Natural killer cell (primary cell): Measurements from ENCODE around the gene DCST1. TPM values are rescaled to one million over a fixed set of nuclear protein-coding genes. Genes with fewer than 3 reads are reported as not detected.

Experiments
- ATAC-seq, 3 donors: fragments of 150-1000 bp in 2 of 3; fragments of 200-7000 bp in 1 of 3; cut with Tn5 transposase; 1 replicate in 1 of 3; 2 replicates in 2 of 3; pipeline ENCODE4 v1.10.0; 2021; ENCODE audit warnings: mild to moderate bottlenecking in 2 of 3, moderate library complexity in 2 of 3
- DNase-seq, 2 donors: peaks; one replicate each; pipeline versions ENCODE4 v3.0.0 to v3.0.0-alpha.2; 2013 to 2021; ENCODE audit warnings: mixed read lengths in 1 of 2
- H3K27ac ChIP-seq: one replicate; pipeline ENCODE4 v1.5.1; 2013; ENCODE audit warnings: mild to moderate bottlenecking, low read length
- H3K27me3 ChIP-seq: one replicate; pipeline ENCODE4 v1.6.1; 2013; ENCODE audit warnings: low read length; ENCODE audit not compliant: control insufficient read depth, insufficient read depth
- H3K36me3 ChIP-seq: one replicate; pipeline ENCODE4 v1.6.1; 2013; ENCODE audit warnings: low read length; ENCODE audit not compliant: control insufficient read depth, insufficient read depth
- H3K4me1 ChIP-seq: one replicate; pipeline ENCODE4 v1.6.1; 2013; ENCODE audit warnings: low read length; ENCODE audit not compliant: control insufficient read depth, insufficient read depth
- H3K4me3 ChIP-seq: one replicate; pipeline ENCODE4 v1.5.1; 2013; ENCODE audit warnings: low read length
- H3K9me3 ChIP-seq: one replicate; pipeline ENCODE4 v1.6.1; 2013; ENCODE audit warnings: low read length; ENCODE audit not compliant: control insufficient read depth, insufficient read depth
- H3K27ac Mint-ChIP-seq, 2 donors: one replicate each; pipeline ENCODE4 v1.8.0; 2022; ENCODE audit warnings: mild to moderate bottlenecking in 2 of 2, mixed read lengths in 2 of 2, moderate library complexity in 1 of 2
- H3K27me3 Mint-ChIP-seq, 2 donors: one replicate each; pipeline ENCODE4 v1.8.0; 2022; ENCODE audit warnings: low read depth in 2 of 2, mixed read lengths in 2 of 2
- H3K36me3 Mint-ChIP-seq: one replicate; pipeline ENCODE4 v1.8.0; 2022; ENCODE audit warnings: mixed read lengths
- H3K4me1 Mint-ChIP-seq, 2 donors: one replicate each; pipeline ENCODE4 v1.8.0; 2022; ENCODE audit warnings: mixed read lengths in 2 of 2
- H3K4me3 Mint-ChIP-seq: one replicate; pipeline ENCODE4 v1.8.0; 2022; ENCODE audit warnings: mild to moderate bottlenecking, moderate library complexity, mixed read lengths
- H3K9me3 Mint-ChIP-seq, 2 donors: one replicate each; pipeline ENCODE4 v1.8.0; 2022; ENCODE audit warnings: mixed read lengths in 2 of 2
- CTCF ChIP-seq: fragments of 200-600 bp; IDR thresholded peaks from one replicate; pipeline ENCODE4 v1.8.0; 2022; ENCODE audit warnings: antibody characterized with exemption
- WGBS: methylation state at CpG from one replicate; pipeline ENCODE4 v1.1.7; 2013; ENCODE audit warnings: missing lambda C conversion rate; ENCODE audit not compliant: insufficient coverage; 5-methylcytosine and 5-hydroxymethylcytosine counted together
- intact Hi-C: fragments of 100-400 bp; cut with micrococcal nuclease; formaldehyde crosslinking; loops from one replicate; pipeline ENCODE4 v1.14.2; 2022
- total RNA-seq, 4 donors: library from RNA; stranded (reverse); fragments of 120-200 nt in 1 of 4; gene quantifications; one replicate each; pipeline versions ENCODE4 v1.2.3 to v1.2.4, GENCODE V29; 2013 to 2022

The DCST1 gene
- total RNA-seq, 3 donors from 2014 or later (not counting 1 experiment from before 2014, with no cell fraction given): 0.35 to 0.60 TPM; not detected in 1

- no peaks in the 10 kb centered on the region for H3K27me3 ChIP-seq
- peaks cover 11 to 29% of the 10 kb centered on the region in 2 donors for H3K4me1 Mint-ChIP-seq
- peaks cover 35% of the 10 kb centered on the region for H3K4me1 ChIP-seq
- peak overlapping the region; percentile 29 to 43 for H3K27ac Mint-ChIP-seq
- H3K27me3 Mint-ChIP-seq: no peaks in the 10 kb centered on the region
- ATAC-seq (no peak), DNase-seq (no peak)
- no peak overlapping the region for H3K4me3 ChIP-seq
- TF ChIP-seq CTCF: no peak
- no peaks in the 10 kb centered on the region for H3K9me3 Mint-ChIP-seq
- intact Hi-C loops: no loop called here
- peaks cover 17% of the 10 kb centered on the region for H3K36me3 ChIP-seq
- 84% methylated on average over 11 of the region's 11 CpGs for WGBS
- H3K27ac ChIP-seq: no peak overlapping the region
- no peaks in the 10 kb centered on the region for H3K36me3 Mint-ChIP-seq
- H3K9me3 ChIP-seq: no peaks in the 10 kb centered on the region
- no peak overlapping the region for H3K4me3 Mint-ChIP-seq
Observed at GRCh38 chr1:155019377-155020245, 14.0 kb upstream of the DCST1 start.

- H3K4me3 ChIP-seq: no peak overlapping the region
- intact Hi-C loops: no loop called here
- Mint-ChIP-seq H3K27me3 (no peaks in the 10 kb centered on the region), H3K4me1 (peaks cover 11 to 17% of the 10 kb centered on the region in 2 donors), H3K9me3 (no peaks in the 10 kb centered on the region), H3K4me3 (no peak overlapping the region), H3K27ac (no peak overlapping the region), H3K36me3 (no peaks in the 10 kb centered on the region)
- no peak overlapping the region for H3K27ac ChIP-seq
- no peaks in the 10 kb centered on the region for H3K27me3 ChIP-seq
- H3K36me3 ChIP-seq: no peaks in the 10 kb centered on the region
- WGBS: 91% methylated on average over 7 of the region's 8 CpGs
- ATAC-seq: no peak
- DNase-seq: no peak
- peaks cover 8% of the 10 kb centered on the region for H3K4me1 ChIP-seq
- no peaks in the 10 kb centered on the region for H3K9me3 ChIP-seq
- no peak for TF ChIP-seq CTCF
Observed at GRCh38 chr1:155022136-155022926, 11.3 kb upstream of the DCST1 start.

- no peak overlapping the region for H3K4me3 ChIP-seq
- peaks cover 8 to 13% of the 10 kb centered on the region in 2 donors for H3K4me1 Mint-ChIP-seq
- no peak for DNase-seq
- TF ChIP-seq CTCF: no peak
- H3K27ac ChIP-seq: no peak overlapping the region
- intact Hi-C loops: no loop called here
- 65% methylated on average over 4 of the region's 4 CpGs for WGBS
- no peaks in the 10 kb centered on the region for H3K9me3 Mint-ChIP-seq
- H3K36me3 Mint-ChIP-seq: no peaks in the 10 kb centered on the region
- no peak overlapping the region for H3K27ac Mint-ChIP-seq
- no peaks in the 10 kb centered on the region for H3K9me3 ChIP-seq
- no peaks in the 10 kb centered on the region for H3K27me3 Mint-ChIP-seq
- no peak overlapping the region for H3K4me3 Mint-ChIP-seq
- no peaks in the 10 kb centered on the region for H3K27me3 ChIP-seq
- H3K4me1 ChIP-seq: peaks cover 3% of the 10 kb centered on the region
- no peaks in the 10 kb centered on the region for H3K36me3 ChIP-seq
- no peak for ATAC-seq
Observed at GRCh38 chr1:155022927-155023236, 10.7 kb upstream of the DCST1 start.
